ENCODE data around the gene SMAD6. TPM values are rescaled to one million over a fixed set of nuclear protein-coding genes. Genes with fewer than 3 reads are reported as not detected.

Gene SMAD6
- total and polyA plus RNA-seq, 9 of the 15 experiments (the other 6 are each of a cell fraction or from before 2014, with no cell fraction given) = 0.10 to 15.5 (median 3.7) TPM

DNA sequence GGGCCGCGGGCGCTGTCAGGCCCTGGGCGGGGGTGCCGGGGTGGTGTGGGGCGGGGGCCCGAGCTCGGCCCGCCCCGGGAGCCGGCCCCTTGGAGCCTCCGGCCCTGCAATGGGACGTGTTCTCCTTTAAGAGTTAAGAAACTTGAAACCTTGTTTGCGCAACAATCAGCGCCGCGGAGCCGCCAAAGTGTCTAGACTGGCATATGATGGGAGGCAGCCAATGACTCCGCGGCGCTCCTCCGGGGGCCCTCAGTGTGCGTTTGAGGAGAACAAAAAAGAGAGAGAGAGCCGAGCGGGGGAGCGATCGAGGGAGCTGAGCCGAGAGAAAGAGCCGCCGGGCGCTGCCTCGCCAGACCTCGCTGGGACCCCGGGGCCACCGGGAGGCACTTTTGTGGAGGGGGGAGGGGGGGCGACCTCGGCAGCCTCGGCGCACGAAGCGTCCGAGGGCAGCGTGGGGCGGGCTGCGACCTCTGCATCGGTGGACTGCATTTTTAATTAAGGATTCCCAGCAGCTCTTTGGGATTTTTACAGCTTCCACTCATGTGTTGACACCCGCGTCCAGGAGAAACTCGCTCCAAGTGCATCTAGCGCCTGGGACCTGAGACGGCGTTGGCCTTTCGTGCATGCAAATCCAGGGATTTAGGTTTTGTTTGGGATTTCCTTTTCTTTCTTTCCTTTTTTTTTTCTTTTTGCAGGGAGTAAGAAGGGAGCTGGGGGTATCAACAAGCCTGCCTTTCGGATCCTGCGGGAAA, at the start of gene SMAD6 (continued):
- TF ChIP-seq, protein P1, sequence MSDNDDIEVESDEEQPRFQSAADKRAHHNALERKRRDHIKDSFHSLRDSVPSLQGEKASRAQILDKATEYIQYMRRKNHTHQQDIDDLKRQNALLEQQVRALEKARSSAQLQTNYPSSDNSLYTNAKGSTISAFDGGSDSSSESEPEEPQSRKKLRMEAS (CRISPR knock-in tag; IDR thresholded peaks at IDR 0.05) = no peak
- no peak for TF ChIP-seq MCM3 (IDR thresholded peaks at IDR 0.05)
- 0 out of 2 replicates have a peak, but pooled peaks have one; percentile 26 for TF ChIP-seq JUND (IDR thresholded peaks at IDR 0.05; ENCODE audit: borderline replicate concordance, low read depth, low read length)
- TF ChIP-seq JUND (tag; IDR thresholded peaks at IDR 0.05; ENCODE audit: borderline replicate concordance, low read depth, low read length) = no peak; the same call in 2 of the 3 replicates
- no peak for TF ChIP-seq GABPB2 (CRISPR knock-in tag; conservative IDR thresholded peaks at IDR 0.05)
- TF ChIP-seq MTF1 (CRISPR knock-in tag; IDR thresholded peaks at IDR 0.05; ENCODE audit: borderline replicate concordance) = no peak
- no peak for TF ChIP-seq ESRRA (IDR thresholded peaks at IDR 0.05; ENCODE audit: borderline replicate concordance, low read depth)
- 0 out of 2 replicates have a peak, but pooled peaks have one; percentile 38 for TF ChIP-seq FOXJ2 (tag; IDR thresholded peaks at IDR 0.05)
- TF ChIP-seq, protein P2, sequence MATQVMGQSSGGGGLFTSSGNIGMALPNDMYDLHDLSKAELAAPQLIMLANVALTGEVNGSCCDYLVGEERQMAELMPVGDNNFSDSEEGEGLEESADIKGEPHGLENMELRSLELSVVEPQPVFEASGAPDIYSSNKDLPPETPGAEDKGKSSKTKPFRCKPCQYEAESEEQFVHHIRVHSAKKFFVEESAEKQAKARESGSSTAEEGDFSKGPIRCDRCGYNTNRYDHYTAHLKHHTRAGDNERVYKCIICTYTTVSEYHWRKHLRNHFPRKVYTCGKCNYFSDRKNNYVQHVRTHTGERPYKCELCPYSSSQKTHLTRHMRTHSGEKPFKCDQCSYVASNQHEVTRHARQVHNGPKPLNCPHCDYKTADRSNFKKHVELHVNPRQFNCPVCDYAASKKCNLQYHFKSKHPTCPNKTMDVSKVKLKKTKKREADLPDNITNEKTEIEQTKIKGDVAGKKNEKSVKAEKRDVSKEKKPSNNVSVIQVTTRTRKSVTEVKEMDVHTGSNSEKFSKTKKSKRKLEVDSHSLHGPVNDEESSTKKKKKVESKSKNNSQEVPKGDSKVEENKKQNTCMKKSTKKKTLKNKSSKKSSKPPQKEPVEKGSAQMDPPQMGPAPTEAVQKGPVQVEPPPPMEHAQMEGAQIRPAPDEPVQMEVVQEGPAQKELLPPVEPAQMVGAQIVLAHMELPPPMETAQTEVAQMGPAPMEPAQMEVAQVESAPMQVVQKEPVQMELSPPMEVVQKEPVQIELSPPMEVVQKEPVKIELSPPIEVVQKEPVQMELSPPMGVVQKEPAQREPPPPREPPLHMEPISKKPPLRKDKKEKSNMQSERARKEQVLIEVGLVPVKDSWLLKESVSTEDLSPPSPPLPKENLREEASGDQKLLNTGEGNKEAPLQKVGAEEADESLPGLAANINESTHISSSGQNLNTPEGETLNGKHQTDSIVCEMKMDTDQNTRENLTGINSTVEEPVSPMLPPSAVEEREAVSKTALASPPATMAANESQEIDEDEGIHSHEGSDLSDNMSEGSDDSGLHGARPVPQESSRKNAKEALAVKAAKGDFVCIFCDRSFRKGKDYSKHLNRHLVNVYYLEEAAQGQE (IDR thresholded peaks at IDR 0.05; ENCODE audit: borderline replicate concordance) = peak; percentile 46; the same call in 1 of the 2 replicates
- TF ChIP-seq, protein P2 (CRISPR knock-in tag; IDR thresholded peaks at IDR 0.05; ENCODE audit: low read depth) = no peak
- TF ChIP-seq SMARCE1 (IDR thresholded peaks at IDR 0.05) = no peak
- TF ChIP-seq HDAC3 (IDR thresholded peaks at IDR 0.05; ENCODE audit: borderline replicate concordance, partially characterized antibody) = peak; percentile 38
- 0 out of 2 replicates have a peak, but pooled peaks have one; percentile 34 for TF ChIP-seq CTBP1 (IDR thresholded peaks at IDR 0.05; ENCODE audit: borderline replicate concordance)
- TF ChIP-seq SRSF7 (optimal IDR thresholded peaks at IDR 0.05; ENCODE audit: low read depth, low read length) = no peak
- TF ChIP-seq, protein P3, sequence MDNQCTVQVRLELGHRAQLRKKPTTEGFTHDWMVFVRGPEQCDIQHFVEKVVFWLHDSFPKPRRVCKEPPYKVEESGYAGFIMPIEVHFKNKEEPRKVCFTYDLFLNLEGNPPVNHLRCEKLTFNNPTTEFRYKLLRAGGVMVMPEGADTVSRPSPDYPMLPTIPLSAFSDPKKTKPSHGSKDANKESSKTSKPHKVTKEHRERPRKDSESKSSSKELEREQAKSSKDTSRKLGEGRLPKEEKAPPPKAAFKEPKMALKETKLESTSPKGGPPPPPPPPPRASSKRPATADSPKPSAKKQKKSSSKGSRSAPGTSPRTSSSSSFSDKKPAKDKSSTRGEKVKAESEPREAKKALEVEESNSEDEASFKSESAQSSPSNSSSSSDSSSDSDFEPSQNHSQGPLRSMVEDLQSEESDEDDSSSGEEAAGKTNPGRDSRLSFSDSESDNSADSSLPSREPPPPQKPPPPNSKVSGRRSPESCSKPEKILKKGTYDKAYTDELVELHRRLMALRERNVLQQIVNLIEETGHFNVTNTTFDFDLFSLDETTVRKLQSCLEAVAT (IDR thresholded peaks at IDR 0.05) = 0 out of 4 replicates have a peak, but pooled peaks of 1 of the 2 experiments have one; percentile 9
- TF ChIP-seq CXXC5 (CRISPR knock-in tag; IDR thresholded peaks at IDR 0.05) = peak; percentile 87
- TF ChIP-seq, protein P4, sequence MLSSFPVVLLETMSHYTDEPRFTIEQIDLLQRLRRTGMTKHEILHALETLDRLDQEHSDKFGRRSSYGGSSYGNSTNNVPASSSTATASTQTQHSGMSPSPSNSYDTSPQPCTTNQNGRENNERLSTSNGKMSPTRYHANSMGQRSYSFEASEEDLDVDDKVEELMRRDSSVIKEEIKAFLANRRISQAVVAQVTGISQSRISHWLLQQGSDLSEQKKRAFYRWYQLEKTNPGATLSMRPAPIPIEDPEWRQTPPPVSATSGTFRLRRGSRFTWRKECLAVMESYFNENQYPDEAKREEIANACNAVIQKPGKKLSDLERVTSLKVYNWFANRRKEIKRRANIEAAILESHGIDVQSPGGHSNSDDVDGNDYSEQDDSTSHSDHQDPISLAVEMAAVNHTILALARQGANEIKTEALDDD (IDR thresholded peaks at IDR 0.05) = no peak
- peak; percentile 40 for TF ChIP-seq CHD1 (IDR thresholded peaks at IDR 0.05; ENCODE audit: low read length)

All from K562 (cell line).